ENCODE measurements around the gene BRAT1.
"Not testable (repeated sequence)": the region's sequence is repeated elsewhere in the genome, so short reads cannot be mapped to it uniquely, and the experiment has no call there.

The BRAT1 gene

GRCh38 chr7:2594599-2594998 is 39.3 kb upstream of the BRAT1 start:
- in situ Hi-C loops (cut with HindIII; ENCODE audit: low pct_ligation_motif_present, low sequenced_read_pairs), result no loop called here
- Histone ChIP-seq H3K4me3 (ENCODE audit: low read depth, low read length) (no peak overlapping the region), H3K27ac (no peak overlapping the region), H3K36me3 (replicated peaks) (peaks cover 15% of the 10 kb centered on the region), H3K27me3 (replicated peaks) (no peaks in the 10 kb centered on the region)
- DNase-seq, result no peak
- TF ChIP-seq CTCF (IDR thresholded peaks at IDR 0.05; ENCODE audit: low read depth, low read length, missing control alignments), result no peak

- no peak for DNase-seq
- TF ChIP-seq CTCF (IDR thresholded peaks at IDR 0.05; ENCODE audit: low read depth, low read length, missing control alignments), result no peak
- Histone ChIP-seq H3K27me3 (replicated peaks) (no peaks in the 10 kb centered on the region), H3K4me3 (ENCODE audit: low read depth, low read length) (no peak overlapping the region), H3K27ac (no peak overlapping the region), H3K36me3 (replicated peaks) (peaks cover 8% of the 10 kb centered on the region)
- in situ Hi-C loops (cut with HindIII; ENCODE audit: low pct_ligation_motif_present, low sequenced_read_pairs), result no loop called here
Observed at GRCh38 chr7:2593036-2593727, 37.9 kb upstream of the BRAT1 start.

GRCh38 chr7:2592375-2592865 is 37.1 kb upstream of the BRAT1 start:
- no peaks in the 10 kb centered on the region for H3K27me3 ChIP-seq (replicated peaks)
- no peak overlapping the region for H3K27ac ChIP-seq
- in situ Hi-C loops (cut with HindIII; ENCODE audit: low pct_ligation_motif_present, low sequenced_read_pairs), result no loop called here
- H3K36me3 ChIP-seq (replicated peaks), result peaks cover 13% of the 10 kb centered on the region
- no peak for DNase-seq
- TF ChIP-seq CTCF (IDR thresholded peaks at IDR 0.05; ENCODE audit: low read depth, low read length, missing control alignments), result no peak
- no peak overlapping the region for H3K4me3 ChIP-seq (ENCODE audit: low read depth, low read length)

GRCh38 chr7:2589941-2590340 is 34.6 kb upstream of the BRAT1 start:
- H3K4me3 ChIP-seq (ENCODE audit: low read depth, low read length); H3K27me3 ChIP-seq (replicated peaks); H3K27ac ChIP-seq; DNase-seq; in situ Hi-C loops (cut with HindIII; ENCODE audit: low pct_ligation_motif_present, low sequenced_read_pairs): not testable (repeated sequence)
- H3K36me3 ChIP-seq (replicated peaks), result peaks cover 18% of the 10 kb centered on the region

GRCh38 chr7:2589341-2589740 is 34.0 kb upstream of the BRAT1 start:
- H3K27ac ChIP-seq, result no peak overlapping the region
- H3K4me3 ChIP-seq (ENCODE audit: low read depth, low read length), result no peak overlapping the region
- no peak for DNase-seq
- in situ Hi-C loops (cut with HindIII; ENCODE audit: low pct_ligation_motif_present, low sequenced_read_pairs), result no loop called here
- no peak for TF ChIP-seq CTCF (IDR thresholded peaks at IDR 0.05; ENCODE audit: low read depth, low read length, missing control alignments)
- H3K27me3 ChIP-seq (replicated peaks), result no peaks in the 10 kb centered on the region
- peaks cover 16% of the 10 kb centered on the region for H3K36me3 ChIP-seq (replicated peaks)

DNA sequence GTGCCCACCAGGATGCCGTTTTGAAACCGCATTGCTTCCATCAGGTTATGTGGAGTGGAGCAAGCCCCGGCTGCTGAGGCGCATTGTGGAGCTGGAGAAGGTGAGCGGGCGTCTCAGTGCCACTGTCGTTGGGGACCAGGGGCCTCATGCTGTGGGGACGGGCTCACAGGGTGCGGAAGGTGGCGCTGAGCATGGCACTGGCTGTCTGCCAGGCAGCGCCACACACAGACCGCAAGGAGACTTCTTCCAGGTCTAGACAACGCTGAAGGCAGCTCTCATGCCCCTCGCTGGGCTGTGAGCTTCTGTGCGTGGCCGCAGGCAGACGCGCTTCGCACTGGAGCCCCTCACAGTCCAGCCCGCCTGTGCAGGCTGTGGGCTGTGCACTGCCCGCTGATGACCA is 32.5 kb upstream of the BRAT1 start:
- no peak for TF ChIP-seq CTCF (IDR thresholded peaks at IDR 0.05; ENCODE audit: low read depth, low read length, missing control alignments)
- peaks cover 14% of the 10 kb centered on the region for H3K36me3 ChIP-seq (replicated peaks)
- in situ Hi-C loops (cut with HindIII; ENCODE audit: low pct_ligation_motif_present, low sequenced_read_pairs), result no loop called here

More for the DNA sequence above, 32.5 kb upstream of the BRAT1 start:
- DNase-seq, result no peak
- Histone ChIP-seq H3K27me3 (replicated peaks) (no peaks in the 10 kb centered on the region), H3K4me3 (ENCODE audit: low read depth, low read length) (no peak overlapping the region), H3K27ac (no peak overlapping the region)

Measured in brain microvascular endothelial cell (primary cell).